Esophagus muscularis mucosa (tissue), 3 donors: ENCODE measurements around the gene RAD18.

ENCODE experiments used
- CTCF ChIP-seq, 3 experiments: fragments of 200-600 bp in 2 of 3; fragments of 450-650 bp in 1 of 3; sonication (generic) in 2 of 3; IDR thresholded peaks; one replicate each; pipeline ENCODE4 v1.5.1; 2017 to 2019; ENCODE audit warnings: antibody characterized with exemption in 3 of 3, mild to moderate bottlenecking in 2 of 3, moderate library complexity in 1 of 3
- POLR2A ChIP-seq: fragments of 450-650 bp; IDR thresholded peaks from one replicate; pipeline ENCODE4 v1.6.1; 2017; ENCODE audit warnings: antibody characterized with exemption, moderate library complexity, mild to moderate bottlenecking, low read depth

- no peak for TF ChIP-seq CTCF (IDR thresholded peaks at IDR 0.05)
- TF ChIP-seq POLR2A: no peak
Measured at GRCh38 chr3:8871306-8871705, 92.0 kb downstream of the RAD18 start.
